ENCODE results near the gene ADPRHL1. TPM values are rescaled to one million over a fixed set of nuclear protein-coding genes. Genes with fewer than 3 reads are reported as not detected.

ADPRHL1 gene
- total RNA-seq, 1 donor from 2014 or later = 3.1 TPM

Other genes with a start within 250 kb of the ADPRHL1 start
- 29.6 and 31.5 TPM in 2 replicates for gene PCID2, start 244.8 kb downstream of the ADPRHL1 start, total RNA-seq
- 71.3 and 81.3 TPM in 2 replicates for gene CUL4A, start 243.9 kb downstream of the ADPRHL1 start, total RNA-seq
- 313 and 317 TPM in 2 replicates for gene LAMP1, start 156.2 kb downstream of the ADPRHL1 start, total RNA-seq
- 0.36 and 0.61 TPM in 2 replicates for gene GRTP1, start 89.4 kb downstream of the ADPRHL1 start, total RNA-seq
- 16.3 and 19.0 TPM in 2 replicates for gene DCUN1D2, start 37.2 kb upstream of the ADPRHL1 start, total RNA-seq
- gene TFDP1, start 131.3 kb upstream of the ADPRHL1 start, total RNA-seq = 39.0 and 49.4 TPM in 2 replicates
- gene ATP4B, start 204.7 kb upstream of the ADPRHL1 start, total RNA-seq = not detected in 2 replicates
- gene GRK1, start 213.7 kb upstream of the ADPRHL1 start, total RNA-seq = not detected in 2 replicates